K562 (cell line): Measurements from ENCODE around the gene MBNL1. TPM values are rescaled to one million over a fixed set of nuclear protein-coding genes. Genes with fewer than 3 reads are reported as not detected.

ENCODE experiments used
- ATAC-seq: fragments of 200-7000 bp; cut with Tn5 transposase; 3 replicates; pipeline ENCODE4 v1.9.1; 2020; ENCODE audit warnings: moderate library complexity
- BruUV-seq: library from RNA; stranded (reverse); fragments of 400-500 nt; replicated peaks from 2 replicates; lab custom pipeline; 2021; lab: Mats Ljungman, UMichigan
- CTCF ChIA-PET: fragments of 300-600 bp; formaldehyde crosslinking; extraction: SDS; loops from one replicate; lab custom pipeline; 2021; ENCODE audit warnings: low intra/inter-chr PET ratio; lab: Yijun Ruan, JAX
- POLR2A ChIA-PET: fragments of 300-600, 350-650 bp; sonication (Branson Sonifier 250); formaldehyde crosslinking; extraction: SDS; loops from one replicate; lab custom pipeline; 2021; ENCODE audit warnings: antibody characterized with exemption, inconsistent platforms; lab: Yijun Ruan, JAX
- DNase-seq, 4 experiments: peaks; one replicate each; pipeline versions ENCODE4 v3.0.0 to v3.0.0-alpha.2; 2011 to 2018; ENCODE audit warnings: low spot score in 3 of 4, mixed read lengths in 3 of 4; ENCODE audit errors: extremely low read depth in 1 of 4
- FAIRE-seq: peaks from 2 replicates; lab custom pipeline; 2011; peaks lifted over from hg19 to GRCh38; lab: Jason Lieb, UNC
- H2AFZ ChIP-seq: 2 replicates; pipeline ENCODE4 v1.6.0; 2011; ENCODE audit warnings: low read depth, low read length, control low read depth, inconsistent platforms
- H3K27ac ChIP-seq: fragments of 200-600 bp; 3 replicates; pipeline ENCODE4 v1.8.0; 2011; ENCODE audit warnings: low read depth, mild to moderate bottlenecking, control low read depth, inconsistent platforms, low read length, moderate library complexity, mixed read lengths; ENCODE audit errors: extremely low read depth
- H3K27me3 ChIP-seq, 2 experiments: fragments of 300-600 bp in 1 of 2; 2 replicates in 1 of 2; 3 replicates in 1 of 2; pipeline versions ENCODE4 v1.6.0 to v1.8.0; 2011; ENCODE audit warnings: inconsistent platforms in 2 of 2, low read length in 2 of 2, mild to moderate bottlenecking in 1 of 2, mixed read lengths in 1 of 2, moderate library complexity in 1 of 2; ENCODE audit not compliant: control insufficient read depth in 2 of 2, insufficient read depth in 2 of 2
- H3K36me3 ChIP-seq: fragments of 300-600 bp; 3 replicates; pipeline ENCODE4 v1.8.0; 2011; ENCODE audit warnings: mild to moderate bottlenecking, low read length, inconsistent platforms; ENCODE audit not compliant: control insufficient read depth, insufficient read depth
- H3K4me1 ChIP-seq, 2 experiments: fragments of 200-600 bp in 1 of 2; replicated peaks in 1 of 2; 2 replicates in 1 of 2; 3 replicates in 1 of 2; pipeline versions ENCODE4 v1.5.1 to v1.8.0; 2011; ENCODE audit warnings: inconsistent platforms in 2 of 2, low read length in 2 of 2, mild to moderate bottlenecking in 1 of 2, mixed read lengths in 1 of 2, moderate library complexity in 1 of 2; ENCODE audit not compliant: control insufficient read depth in 2 of 2, insufficient read depth in 2 of 2
- H3K4me2 ChIP-seq: 2 replicates; pipeline ENCODE4 v1.6.1; 2011; ENCODE audit warnings: low read length, control low read depth, inconsistent platforms, mixed read lengths; ENCODE audit not compliant: insufficient read depth
- H3K4me3 ChIP-seq: fragments of 200-600 bp; sonication (generic), shearing (Covaris generic); 2 replicates; pipeline ENCODE4 v1.5.1; 2016; ENCODE audit warnings: control low read depth, inconsistent platforms
- H3K79me2 ChIP-seq: fragments of 200-600 bp; 3 replicates; pipeline ENCODE4 v1.8.0; 2011; ENCODE audit warnings: low read length, inconsistent platforms; ENCODE audit not compliant: control insufficient read depth, insufficient read depth
- H3K9ac ChIP-seq, 2 experiments: 2 replicates each; pipeline versions ENCODE4 v1.6.0 to v1.6.1; 2011; ENCODE audit warnings: low read depth in 2 of 2, low read length in 2 of 2, control low read depth in 1 of 2, inconsistent platforms in 1 of 2, mild to moderate bottlenecking in 1 of 2, mixed read lengths in 1 of 2; ENCODE audit not compliant: insufficient read depth in 1 of 2
- H3K9me1 ChIP-seq: one replicate; pipeline ENCODE4 v1.6.0; 2011; ENCODE audit warnings: inconsistent platforms, mild to moderate bottlenecking, low read length, moderate library complexity; ENCODE audit not compliant: control insufficient read depth, insufficient read depth
- H3K9me3 ChIP-seq: replicated peaks from 2 replicates; pipeline ENCODE4 v1.5.1; 2011; ENCODE audit warnings: low read depth, low read length, inconsistent platforms; ENCODE audit not compliant: control insufficient read depth, insufficient read depth
- H4K20me1 ChIP-seq: replicated peaks from 2 replicates; pipeline ENCODE4 v1.6.1; 2011; ENCODE audit warnings: low read length, inconsistent platforms, mixed read lengths; ENCODE audit not compliant: control insufficient read depth, insufficient read depth
- MCM2 ChIP-seq: fragments of 450-650 bp; IDR thresholded peaks from 2 replicates; pipeline ENCODE4 v1.6.1; 2017; ENCODE audit warnings: low read depth, mild to moderate bottlenecking
- PRPF4 ChIP-seq: fragments of 200-400 bp; formaldehyde crosslinking; IDR thresholded peaks from one replicate; pipeline ENCODE4 v1.6.1; 2017; ENCODE audit warnings: low read length, low read depth, mild to moderate bottlenecking; ENCODE audit not compliant: insufficient read depth, poor library complexity, severe bottlenecking
- THRA ChIP-seq: fragments of 450-650 bp; IDR thresholded peaks from 2 replicates; pipeline ENCODE4 v1.6.1; 2017; ENCODE audit warnings: mild to moderate bottlenecking, moderate library complexity
- ZNF586 ChIP-seq: fragments of 450-650 bp; formaldehyde crosslinking; conservative IDR thresholded peaks from 2 replicates; pipeline ENCODE4 v1.4.0; 2020; ENCODE audit warnings: mild to moderate bottlenecking, moderate library complexity
- WGBS: fragments of 100-300 bp; shearing (Covaris generic); methylation state at CpG from one replicate; pipeline ENCODE4 v1.1.6; 2016; ENCODE audit warnings: low coverage, mixed read lengths; ENCODE audit not compliant: insufficient coverage; ENCODE audit errors: missing lambda C conversion rate; 5-methylcytosine and 5-hydroxymethylcytosine counted together
- in situ Hi-C: fragments of 300-500 bp; cut with MboI; formaldehyde crosslinking; loops from 4 replicates; pipeline ENCODE4 v1.15.0; 2018; ENCODE audit warnings: inconsistent platforms, mixed read lengths
- intact Hi-C: fragments of 100-400 bp; cut with micrococcal nuclease; formaldehyde crosslinking; loops from 2 replicates; pipeline ENCODE4 v1.14.2; 2022
- polyA plus RNA-seq, 8 experiments: library from polyadenylated mRNA; depleted of rRNA in 4 of 8; stranded (reverse) in 5 of 8; unstranded in 3 of 8; fragments of >200 nt; fragmentation: Nextera tagmentation in 2 of 8; fragmentation: Illumina TruSeq in 1 of 8; extraction: Ambion mirVana in 2 of 8; extraction: Trizol in 1 of 8; gene quantifications; 2 replicates each; pipeline versions ENCODE4 v1.2.1 to v1.2.3, GENCODE V29; 2011 to 2014; ENCODE audit warnings: inconsistent platforms in 1 of 8, missing spikeins in 1 of 8
- total RNA-seq, 7 experiments: library from RNA; depleted of rRNA in 6 of 7; stranded (reverse); fragments of >200 nt in 6 of 7; fragmentation: Illumina TruSeq in 2 of 7; extraction: Trizol in 2 of 7; gene quantifications; 2 replicates each; pipeline versions ENCODE4 v1.2.1 to v1.2.3, GENCODE V29; 2011 to 2021; ENCODE audit warnings: low replicate concordance in 1 of 7

The MBNL1 gene
- total and polyA plus RNA-seq, 9 of the 15 experiments (the other 6 are each of a cell fraction or from before 2014, with no cell fraction given) = 70.3 to 243 (median 220) TPM

GRCh38 chr3:152365766-152366593 lies 97.3 kb downstream of the MBNL1 start:
- in situ Hi-C loops = no loop called here
- peaks cover 40% of the 10 kb centered on the region for H3K36me3 ChIP-seq

More at GRCh38 chr3:152365766-152366593, 97.3 kb downstream of the MBNL1 start:
- CTCF ChIA-PET = no interaction called here
- POLR2A ChIA-PET = interaction anchor here (1.0 to 1.7 kb wide), 2 partner anchors 9 to 29 kb away, joined by 4 read pairs; no protein-coding TSS in a partner anchor
- Histone ChIP-seq H3K27ac (no peak overlapping the region), H2AFZ (no peak overlapping the region), H3K9me1 (no peaks in the 10 kb centered on the region), H4K20me1 (peaks cover 16% of the 10 kb centered on the region; the same call in 1 of the 2 replicates), H3K79me2 (peaks cover 100% of the 10 kb centered on the region), H3K4me1 (no peaks in the 10 kb centered on the region), H3K4me3 (no peak overlapping the region), H3K27me3 (no peaks in the 10 kb centered on the region), H3K9ac (no peak overlapping the region), H3K4me2 (no peak overlapping the region), H3K9me3 (no peaks in the 10 kb centered on the region)
- intact Hi-C loops = no loop called here
- ATAC-seq = no peak
- no peak for DNase-seq
- 77% methylated on average over 4 of the region's 4 CpGs for WGBS
- no peak for FAIRE-seq
- BruUV-seq = no TSS peak
- TF ChIP-seq ZNF586 (CRISPR knock-in tag) (no peak), THRA (no peak), PRPF4 (no peak), MCM2 (no peak)
